ENCODE measurements around the gene TMEM151A. TPM values are rescaled to one million over a fixed set of nuclear protein-coding genes. Genes with fewer than 3 reads are reported as not detected.

The TMEM151A gene
- total and polyA plus RNA-seq, 9 donors: 0.04 TPM; not detected in 8

DNA sequence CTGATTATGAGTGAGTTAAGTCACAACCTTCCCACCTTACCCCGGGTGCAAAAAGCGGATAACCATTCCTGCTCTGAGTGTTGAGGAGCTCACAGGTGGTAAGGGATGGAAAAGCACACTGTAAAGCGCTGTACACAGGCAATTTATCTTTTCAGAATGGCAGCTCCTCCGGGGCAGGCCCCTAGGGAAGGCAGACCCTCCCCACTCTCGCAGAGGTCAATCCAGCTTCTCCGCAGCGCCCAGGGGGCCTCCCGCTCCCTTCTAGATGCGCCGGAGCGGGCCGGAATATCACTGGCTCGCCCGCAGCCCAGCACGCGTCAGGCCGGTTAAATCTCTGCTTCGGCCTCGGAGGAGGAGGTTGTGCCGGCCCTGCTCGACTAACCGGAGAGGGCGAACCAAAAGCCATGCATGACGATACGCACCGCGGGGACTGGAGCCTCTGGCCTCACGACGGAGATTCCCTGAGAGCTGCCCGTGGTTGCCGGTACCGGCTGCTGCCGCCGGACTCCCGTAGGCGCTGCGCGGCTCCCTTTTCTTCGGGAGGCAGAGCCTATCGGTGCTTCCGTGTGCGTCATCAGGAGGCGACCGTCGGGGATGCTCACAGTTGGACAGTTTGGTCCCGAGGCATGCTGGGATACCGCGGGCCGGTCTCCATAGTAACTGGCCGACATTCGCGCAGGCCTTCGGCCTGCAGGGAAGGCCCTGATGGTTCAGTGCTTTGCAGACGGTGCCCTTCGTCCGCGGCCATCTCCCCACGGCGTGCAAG lies 53.0 kb downstream of the TMEM151A start, which contains the start of gene BRMS1:
Gene BRMS1 (minus strand): TSS at position 555 of the 766 bp plus-strand sequence. CDS start 2,870 bp downstream, outside the sequence.
- Histone ChIP-seq H3K27me3 (ENCODE audit: control insufficient read depth, insufficient read depth, low read length) (no peaks in the 10 kb centered on the region), H3K9me3 (replicated peaks; ENCODE audit: control insufficient read depth, low read depth, low read length) (no peaks in the 10 kb centered on the region), H3K4me1 (ENCODE audit: control insufficient read depth, insufficient read depth, low read length) (peaks cover 34% of the 10 kb centered on the region), H3K36me3 (ENCODE audit: control insufficient read depth, insufficient read depth, low read length) (peaks cover 38% of the 10 kb centered on the region), H3K27ac (ENCODE audit: low read length) (peak within 1 kb of the TSS; percentile 88), H3K4me3 (ENCODE audit: low read length) (peak within 1 kb of the TSS; percentile 89)
- DNase-seq: peak; percentile 99
- WGBS (ENCODE audit: insufficient coverage): under 1% methylated on average over 57 of the region's 59 CpGs

DNA sequence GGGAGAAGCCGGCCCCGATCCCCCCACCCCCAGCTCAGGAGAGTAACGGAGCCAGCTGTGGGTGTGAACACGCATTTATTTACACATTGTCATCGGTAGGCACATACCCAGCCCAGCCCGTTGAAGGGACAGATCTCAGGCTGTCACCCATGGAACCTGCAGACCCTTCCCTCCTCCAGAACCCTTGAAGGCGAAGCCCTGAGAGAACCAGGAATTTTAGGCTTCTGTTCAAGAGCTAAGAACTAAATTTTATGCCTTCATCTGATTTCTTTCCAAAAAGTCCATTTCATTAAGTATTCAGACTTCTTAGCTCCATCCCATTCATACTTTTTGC lies 53.6 kb downstream of the TMEM151A start:
- H3K4me1 ChIP-seq (ENCODE audit: control insufficient read depth, insufficient read depth, low read length): peaks cover 34% of the 10 kb centered on the region
- no peaks in the 10 kb centered on the region for H3K27me3 ChIP-seq (ENCODE audit: control insufficient read depth, insufficient read depth, low read length)
- no peaks in the 10 kb centered on the region for H3K9me3 ChIP-seq (replicated peaks; ENCODE audit: control insufficient read depth, low read depth, low read length)
- H3K4me3 ChIP-seq (ENCODE audit: low read length): peak overlapping the region; percentile 89
- WGBS (ENCODE audit: insufficient coverage): 8% methylated on average over 6 of the region's 7 CpGs
- no peak for DNase-seq
- peak overlapping the region; percentile 88 for H3K27ac ChIP-seq (ENCODE audit: low read length)
- H3K36me3 ChIP-seq (ENCODE audit: control insufficient read depth, insufficient read depth, low read length): peaks cover 32% of the 10 kb centered on the region

Other genes with a start within 250 kb of the TMEM151A start
- 0.80 TPM for gene GAL3ST3, start 242.7 kb upstream of the TMEM151A start, total RNA-seq
- gene GAL3ST3, start 242.7 kb upstream of the TMEM151A start, polyA plus RNA-seq (ENCODE audit: insufficient read depth in 1 of 8, insufficient read length in 8 of 8, low replicate concordance in 1 of 8): 1 to 10 TPM in 3 of 8 donors, under 1 TPM in 5; 0.22 to 1.7 (median 0.93) TPM
- gene SF3B2, start 239.5 kb upstream of the TMEM151A start, total RNA-seq: 96.9 TPM
- 100 to 1,000 TPM; 124 to 168 (median 144) TPM for gene SF3B2, start 239.5 kb upstream of the TMEM151A start, polyA plus RNA-seq (ENCODE audit: insufficient read depth in 1 of 8, insufficient read length in 8 of 8, low replicate concordance in 1 of 8)
- 13.2 TPM for gene PACS1, start 221.6 kb upstream of the TMEM151A start, total RNA-seq
- gene PACS1, start 221.6 kb upstream of the TMEM151A start, polyA plus RNA-seq (ENCODE audit: insufficient read depth in 1 of 8, insufficient read length in 8 of 8, low replicate concordance in 1 of 8): 10 to 100 TPM; 25.9 to 41.3 (median 32.0) TPM
- gene KLC2, start 34.2 kb upstream of the TMEM151A start, total RNA-seq: 8.1 TPM
- gene KLC2, start 34.2 kb upstream of the TMEM151A start, polyA plus RNA-seq (ENCODE audit: insufficient read depth in 1 of 8, insufficient read length in 8 of 8, low replicate concordance in 1 of 8): 10 to 100 TPM; 13.3 to 22.4 (median 18.5) TPM
- gene RAB1B, start 23.3 kb upstream of the TMEM151A start, total RNA-seq: 69.7 TPM
- gene RAB1B, start 23.3 kb upstream of the TMEM151A start, polyA plus RNA-seq (ENCODE audit: insufficient read depth in 1 of 8, insufficient read length in 8 of 8, low replicate concordance in 1 of 8): 100 to 1,000 TPM in 6 of 8 donors, 10 to 100 TPM in 2; 90.1 to 111 (median 101) TPM
- gene CNIH2, start 13.7 kb upstream of the TMEM151A start, total RNA-seq: 1.0 TPM
- gene CNIH2, start 13.7 kb upstream of the TMEM151A start, polyA plus RNA-seq (ENCODE audit: insufficient read depth in 1 of 8, insufficient read length in 8 of 8, low replicate concordance in 1 of 8): 1 to 10 TPM; 2.5 to 5.4 (median 4.4) TPM
- 58.9 TPM for gene YIF1A, start 2.8 kb upstream of the TMEM151A start, total RNA-seq
- gene YIF1A, start 2.8 kb upstream of the TMEM151A start, polyA plus RNA-seq (ENCODE audit: insufficient read depth in 1 of 8, insufficient read length in 8 of 8, low replicate concordance in 1 of 8): 10 to 100 TPM; 45.3 to 56.2 (median 53.0) TPM
- gene CD248, start 25.1 kb downstream of the TMEM151A start, total RNA-seq: 24.5 TPM
- gene CD248, start 25.1 kb downstream of the TMEM151A start, polyA plus RNA-seq (ENCODE audit: insufficient read depth in 1 of 8, insufficient read length in 8 of 8, low replicate concordance in 1 of 8): 100 to 1,000 TPM in 4 of 8 donors, 10 to 100 TPM in 4; 65.9 to 134 (median 98.9) TPM
- 6.0 TPM for gene RIN1, start 44.5 kb downstream of the TMEM151A start, total RNA-seq
- gene RIN1, start 44.5 kb downstream of the TMEM151A start, polyA plus RNA-seq (ENCODE audit: insufficient read depth in 1 of 8, insufficient read length in 8 of 8, low replicate concordance in 1 of 8): 1 to 10 TPM; 5.3 to 9.6 (median 7.7) TPM
- gene BRMS1, start 53.2 kb downstream of the TMEM151A start, total RNA-seq: 25.0 TPM
- gene BRMS1, start 53.2 kb downstream of the TMEM151A start, polyA plus RNA-seq (ENCODE audit: insufficient read depth in 1 of 8, insufficient read length in 8 of 8, low replicate concordance in 1 of 8): 10 to 100 TPM; 20.5 to 27.0 (median 23.6) TPM
- 25.7 TPM for gene B4GAT1, start 55.7 kb downstream of the TMEM151A start, total RNA-seq
- gene B4GAT1, start 55.7 kb downstream of the TMEM151A start, polyA plus RNA-seq (ENCODE audit: insufficient read depth in 1 of 8, insufficient read length in 8 of 8, low replicate concordance in 1 of 8): 10 to 100 TPM; 17.7 to 24.1 (median 22.9) TPM
- 10.1 TPM for gene SLC29A2, start 79.9 kb downstream of the TMEM151A start, total RNA-seq
- 10 to 100 TPM; 16.2 to 35.4 (median 30.0) TPM for gene SLC29A2, start 79.9 kb downstream of the TMEM151A start, polyA plus RNA-seq (ENCODE audit: insufficient read depth in 1 of 8, insufficient read length in 8 of 8, low replicate concordance in 1 of 8)
- 0.27 TPM for gene NPAS4, start 129.1 kb downstream of the TMEM151A start, total RNA-seq
- under 1 TPM in 7 of 8 donors, not detected in 1; 0.05 to 0.57 (median 0.14) TPM for gene NPAS4, start 129.1 kb downstream of the TMEM151A start, polyA plus RNA-seq (ENCODE audit: insufficient read depth in 1 of 8, insufficient read length in 8 of 8, low replicate concordance in 1 of 8)
- gene MRPL11, start 147.0 kb downstream of the TMEM151A start, total RNA-seq: 59.0 TPM
- 10 to 100 TPM; 49.6 to 62.4 (median 54.9) TPM for gene MRPL11, start 147.0 kb downstream of the TMEM151A start, polyA plus RNA-seq (ENCODE audit: insufficient read depth in 1 of 8, insufficient read length in 8 of 8, low replicate concordance in 1 of 8)
- gene PELI3, start 175.0 kb downstream of the TMEM151A start, total RNA-seq: 8.2 TPM
- 1 to 10 TPM; 4.7 to 6.5 (median 5.7) TPM for gene PELI3, start 175.0 kb downstream of the TMEM151A start, polyA plus RNA-seq (ENCODE audit: insufficient read depth in 1 of 8, insufficient read length in 8 of 8, low replicate concordance in 1 of 8)
- gene DPP3, start 188.5 kb downstream of the TMEM151A start, total RNA-seq: 22.3 TPM
- gene DPP3, start 188.5 kb downstream of the TMEM151A start, polyA plus RNA-seq (ENCODE audit: insufficient read depth in 1 of 8, insufficient read length in 8 of 8, low replicate concordance in 1 of 8): 10 to 100 TPM; 18.5 to 27.2 (median 23.1) TPM
- 18.8 TPM for gene BBS1, start 218.7 kb downstream of the TMEM151A start, total RNA-seq
- gene BBS1, start 218.7 kb downstream of the TMEM151A start, polyA plus RNA-seq (ENCODE audit: insufficient read depth in 1 of 8, insufficient read length in 8 of 8, low replicate concordance in 1 of 8): 10 to 100 TPM; 13.2 to 22.6 (median 17.4) TPM